IPS DF 19.7 (cell line): ENCODE results near the gene PAWR.

Source experiments
- DNase-seq: peaks from one replicate; pipeline ENCODE4 v3.0.0-alpha.2; 2013; ENCODE audit warnings: low read depth, low spot score

Gene PAWR, protein sequence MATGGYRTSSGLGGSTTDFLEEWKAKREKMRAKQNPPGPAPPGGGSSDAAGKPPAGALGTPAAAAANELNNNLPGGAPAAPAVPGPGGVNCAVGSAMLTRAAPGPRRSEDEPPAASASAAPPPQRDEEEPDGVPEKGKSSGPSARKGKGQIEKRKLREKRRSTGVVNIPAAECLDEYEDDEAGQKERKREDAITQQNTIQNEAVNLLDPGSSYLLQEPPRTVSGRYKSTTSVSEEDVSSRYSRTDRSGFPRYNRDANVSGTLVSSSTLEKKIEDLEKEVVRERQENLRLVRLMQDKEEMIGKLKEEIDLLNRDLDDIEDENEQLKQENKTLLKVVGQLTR

GRCh38 chr12:79690638-79691510 is at the start of gene PAWR:
Gene PAWR, minus strand, starts transcription at chr12:79690964. Its CDS starts 720 bp downstream, at chr12:79690244.
- peak; percentile 40 for DNase-seq

DNA sequence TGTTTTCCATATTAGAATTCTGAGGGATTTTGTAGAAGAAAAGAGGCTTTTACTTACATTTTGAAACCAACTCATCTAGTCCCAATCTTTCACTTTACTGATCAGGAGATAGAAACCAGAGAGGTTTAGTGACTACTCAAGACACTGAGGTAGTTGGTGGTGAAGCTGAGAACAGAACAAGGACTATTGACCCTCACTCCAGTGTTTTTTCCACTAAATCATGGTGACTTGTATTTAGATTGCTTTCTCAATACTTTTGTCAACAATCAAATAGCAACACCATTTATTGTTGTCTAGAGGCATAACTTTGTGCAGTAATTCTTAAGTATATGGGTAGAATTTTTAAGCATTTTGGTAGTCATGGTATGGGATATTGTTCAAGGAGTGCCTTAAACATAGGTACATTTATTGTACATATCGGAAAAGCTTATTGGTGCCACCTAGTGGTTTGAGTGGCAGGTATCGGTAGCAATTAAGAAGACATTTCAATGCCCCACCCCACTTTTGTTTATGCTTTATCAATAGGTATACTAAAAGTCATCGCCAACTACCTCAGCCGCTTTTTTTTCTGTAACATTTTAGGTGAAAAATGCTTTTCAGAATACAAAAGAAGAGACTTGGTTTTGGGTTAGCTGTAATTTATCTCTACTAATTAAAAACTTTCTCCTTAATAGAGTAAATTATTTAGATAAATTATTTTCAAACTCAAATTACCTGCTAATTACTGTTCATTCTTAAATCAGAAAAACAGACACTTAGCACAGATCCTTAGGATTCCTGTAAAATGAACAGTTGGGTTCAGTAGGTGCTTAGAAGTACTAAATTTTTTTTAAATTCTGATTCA is 47.3 kb upstream of the PAWR start:
- DNase-seq, result no peak

DNA sequence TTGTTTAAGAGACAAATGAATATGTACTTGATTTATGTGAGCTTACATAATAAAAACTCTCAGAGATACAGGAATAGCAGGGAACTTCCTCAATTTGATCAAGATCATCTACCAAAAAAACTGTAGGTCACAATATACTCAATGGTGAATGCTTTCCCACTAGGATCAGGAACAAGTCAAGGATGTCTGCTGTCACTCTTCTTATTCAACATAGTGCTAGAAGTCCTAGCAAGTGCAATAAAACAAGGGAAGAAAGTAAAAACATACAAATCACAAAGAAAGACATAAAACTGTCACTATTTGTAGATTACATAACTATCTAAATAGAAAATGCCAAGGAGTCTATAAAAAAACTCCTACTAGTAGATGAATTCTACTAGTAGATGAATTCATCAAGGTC is 41.9 kb upstream of the PAWR start:
- DNase-seq, result no peak

DNA sequence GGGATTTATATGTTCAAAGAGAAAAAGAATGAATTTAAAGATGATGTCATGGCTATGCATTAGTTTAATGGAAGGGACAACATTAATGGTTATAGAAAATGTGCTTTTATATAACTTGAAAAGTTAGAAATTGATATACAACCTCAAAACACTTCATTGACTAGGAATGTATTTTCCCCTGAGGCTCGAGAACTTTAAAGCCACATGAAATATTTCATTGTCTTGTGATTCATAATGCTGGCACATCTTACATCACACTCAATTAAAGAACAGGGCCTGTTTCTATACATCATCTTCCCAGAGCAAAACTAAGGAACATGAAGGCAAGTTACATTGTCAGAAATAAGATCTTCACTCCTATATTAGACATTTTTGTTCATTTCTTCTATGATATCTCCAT is 35.2 kb upstream of the PAWR start:
- no peak for DNase-seq

DNA sequence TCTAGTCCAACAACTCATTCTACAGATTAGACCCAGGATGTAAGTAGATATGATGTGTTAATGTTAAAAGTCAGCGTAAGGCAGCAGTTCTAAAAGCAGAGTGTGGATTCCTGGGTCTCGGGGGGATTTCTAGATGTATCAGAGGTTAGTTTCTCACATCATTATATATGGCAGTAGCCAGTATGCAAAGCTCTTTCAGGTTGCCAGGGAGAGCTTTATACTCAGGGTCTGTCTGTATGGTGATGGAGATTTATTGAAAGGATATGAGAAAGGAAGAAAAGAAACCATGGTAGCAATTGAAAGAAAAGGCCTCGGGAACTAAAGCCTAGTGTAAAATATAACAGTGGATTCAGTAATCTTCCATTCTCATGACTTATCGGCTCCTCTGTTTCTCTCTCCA is 26.2 kb upstream of the PAWR start:
- no peak for DNase-seq

DNA sequence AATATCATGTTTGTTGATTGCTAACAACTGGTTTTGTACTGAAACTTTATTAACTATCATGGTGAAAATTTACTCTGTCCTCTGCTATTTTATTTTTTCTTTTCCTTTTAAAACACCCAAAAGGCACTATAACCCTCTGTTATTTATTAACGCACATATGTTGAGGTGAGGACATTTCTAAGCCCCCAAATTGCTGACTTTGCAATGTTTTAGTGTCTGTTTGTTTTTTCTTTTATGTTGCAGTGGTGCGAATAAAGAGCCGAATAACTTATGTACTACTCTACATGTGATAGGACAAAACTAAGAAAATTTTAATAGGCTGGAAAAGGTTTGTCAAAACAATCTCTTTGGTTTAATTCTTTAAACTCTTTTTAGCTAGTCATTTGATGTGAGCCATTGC is 24.5 kb upstream of the PAWR start:
- no peak for DNase-seq

DNA sequence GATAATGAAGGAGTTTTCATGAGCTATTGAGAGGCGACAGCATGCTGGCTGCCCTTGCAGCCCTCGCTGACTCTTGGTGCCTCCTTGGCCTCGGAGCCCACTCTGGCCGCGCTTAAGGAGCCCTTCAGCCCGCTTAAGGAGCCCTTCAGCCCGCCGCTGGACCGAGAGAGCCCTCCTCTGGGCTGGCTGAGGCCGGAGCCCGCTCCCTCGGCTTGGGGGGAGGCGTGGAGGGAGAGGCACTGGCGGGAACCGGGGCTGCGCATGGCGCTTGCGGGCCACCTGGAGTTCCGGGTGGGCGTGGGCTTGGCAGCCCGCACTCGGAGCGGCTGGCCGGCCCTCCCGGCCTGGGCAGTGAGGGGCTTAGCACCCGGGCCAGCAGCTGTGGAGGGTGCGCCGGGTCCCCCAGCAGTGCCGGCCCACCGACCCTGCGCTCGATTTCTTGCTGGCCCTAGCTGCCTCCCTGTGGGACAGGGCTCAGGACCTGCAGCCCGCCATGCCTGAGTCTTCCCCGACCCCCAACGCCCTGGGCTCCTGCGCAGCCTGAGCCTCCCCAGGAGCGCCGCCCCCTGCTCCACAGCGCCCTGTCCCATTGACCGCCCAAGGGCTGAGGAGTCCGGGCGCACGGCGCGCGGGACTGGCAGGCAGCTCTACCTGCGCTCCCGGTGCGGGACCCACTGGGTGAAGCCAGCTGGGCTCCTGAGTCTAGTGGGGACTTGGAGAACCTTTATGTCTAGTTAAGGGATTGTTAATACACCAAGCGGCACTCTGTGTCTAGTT is 20.1 kb upstream of the PAWR start:
- no peak for DNase-seq

DNA sequence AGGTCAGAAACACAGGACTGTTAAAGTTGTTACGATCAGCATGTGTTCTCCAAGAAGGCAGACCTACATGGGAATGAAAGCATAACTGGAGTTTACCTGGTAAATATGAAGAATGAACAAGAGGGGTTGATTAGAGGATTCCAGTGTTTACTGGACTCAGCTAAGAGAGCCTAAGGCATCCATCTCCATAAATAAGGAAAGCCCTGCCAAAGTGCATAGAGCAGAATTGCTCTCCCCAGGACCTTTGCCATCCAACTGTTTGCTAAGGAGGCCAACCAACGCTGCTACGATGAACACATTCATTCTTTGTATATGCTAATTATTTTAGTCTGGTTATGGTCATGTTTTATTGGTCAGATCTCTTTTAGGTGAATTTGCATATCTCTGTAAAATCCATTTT is 17.1 kb upstream of the PAWR start:
- no peak for DNase-seq

- DNase-seq, result no peak
Observed at GRCh38 chr12:79706676-79707075, 15.9 kb upstream of the PAWR start.

GRCh38 chr12:79706156-79706555 is 15.4 kb upstream of the PAWR start:
- DNase-seq, result no peak

DNA sequence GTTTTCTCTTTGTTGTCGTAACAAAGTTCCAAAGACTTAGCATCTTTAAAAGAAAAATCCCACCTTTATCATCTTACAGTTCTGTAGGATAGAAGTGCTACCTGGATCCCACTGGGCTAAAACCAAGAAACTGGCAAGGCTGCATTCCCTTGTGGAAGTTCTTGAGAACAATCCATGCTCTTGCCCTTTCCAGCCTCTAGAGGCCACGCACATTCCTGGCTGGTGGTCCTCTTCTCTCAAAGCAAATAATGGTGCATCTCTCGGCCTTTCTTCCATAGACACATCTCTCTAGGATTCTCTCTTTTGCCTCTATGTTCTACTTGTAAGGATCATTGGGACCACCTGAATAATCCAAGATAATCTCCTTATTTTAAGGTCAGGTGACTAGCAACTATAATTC is 8.2 kb upstream of the PAWR start:
- DNase-seq, result no peak

- no peak for DNase-seq
Observed at GRCh38 chr12:79696416-79696815, 5.7 kb upstream of the PAWR start.

DNA sequence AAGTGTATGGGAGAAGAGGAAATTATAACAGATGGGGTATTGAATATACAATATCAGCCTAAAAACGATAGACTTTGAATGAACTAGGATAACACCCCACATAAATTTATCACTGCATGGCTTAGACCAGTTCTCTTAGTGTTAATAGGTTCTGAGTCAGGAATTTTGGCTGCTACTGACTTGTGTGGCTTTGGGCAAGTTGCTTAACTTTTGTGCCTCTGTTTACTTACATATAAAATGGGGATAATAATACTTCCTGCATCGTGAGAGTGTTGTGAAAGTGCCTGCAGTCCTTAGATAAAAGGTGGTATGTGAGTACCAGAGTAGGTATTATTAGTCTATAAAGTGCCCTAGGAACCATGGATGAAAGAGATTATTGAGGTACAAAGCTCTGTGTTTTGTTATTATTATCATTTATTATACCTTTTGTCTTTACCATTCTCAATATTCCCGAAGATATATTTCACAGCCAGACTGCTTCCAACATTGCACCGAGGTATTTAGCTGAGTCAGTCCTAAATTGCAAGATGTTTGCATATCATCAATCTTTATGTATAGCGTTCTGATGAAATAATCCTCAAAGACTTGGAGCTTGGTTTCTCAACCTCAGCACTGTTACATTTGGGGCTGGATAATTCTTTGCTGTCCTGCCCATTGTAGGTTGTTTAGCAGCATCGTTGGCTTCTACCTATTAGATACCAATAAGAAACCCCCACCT is 2.3 kb upstream of the PAWR start:
- no peak for DNase-seq

DNA sequence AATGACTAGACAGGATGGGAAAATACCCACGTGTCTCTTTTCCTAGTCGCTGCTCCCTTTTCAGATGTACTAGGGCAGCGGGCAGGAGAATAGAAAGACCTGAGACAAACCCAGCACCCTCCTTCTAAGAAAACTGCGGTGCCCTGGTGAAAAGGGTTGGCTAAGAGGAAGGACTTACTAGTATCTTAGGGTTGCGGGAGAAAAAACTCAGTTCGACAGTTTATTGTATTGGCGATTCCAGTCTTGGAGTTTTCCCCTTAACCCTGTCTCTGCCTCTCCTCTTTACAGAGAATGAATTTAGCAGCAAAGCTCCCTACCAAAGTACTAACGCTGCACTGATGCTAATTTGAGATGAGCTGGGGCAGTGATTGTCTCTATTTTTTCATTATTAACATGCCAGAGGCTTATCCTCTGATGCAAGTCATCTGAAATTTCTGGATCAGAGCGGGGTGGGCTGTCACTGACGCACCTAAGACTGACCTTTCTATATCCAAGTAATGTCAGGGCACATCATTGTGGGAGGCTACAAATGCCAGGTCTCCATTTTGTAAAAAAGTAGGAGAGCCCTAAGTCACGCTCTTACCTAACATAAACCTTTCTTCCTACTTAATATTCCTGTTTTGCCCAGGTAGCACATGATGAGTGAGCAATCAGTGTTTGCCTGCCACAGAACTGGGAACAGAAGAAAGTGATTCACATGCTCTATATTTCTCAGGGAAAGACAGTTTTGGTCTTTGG is 916 bp upstream of the PAWR start:
- DNase-seq, result no peak

DNA sequence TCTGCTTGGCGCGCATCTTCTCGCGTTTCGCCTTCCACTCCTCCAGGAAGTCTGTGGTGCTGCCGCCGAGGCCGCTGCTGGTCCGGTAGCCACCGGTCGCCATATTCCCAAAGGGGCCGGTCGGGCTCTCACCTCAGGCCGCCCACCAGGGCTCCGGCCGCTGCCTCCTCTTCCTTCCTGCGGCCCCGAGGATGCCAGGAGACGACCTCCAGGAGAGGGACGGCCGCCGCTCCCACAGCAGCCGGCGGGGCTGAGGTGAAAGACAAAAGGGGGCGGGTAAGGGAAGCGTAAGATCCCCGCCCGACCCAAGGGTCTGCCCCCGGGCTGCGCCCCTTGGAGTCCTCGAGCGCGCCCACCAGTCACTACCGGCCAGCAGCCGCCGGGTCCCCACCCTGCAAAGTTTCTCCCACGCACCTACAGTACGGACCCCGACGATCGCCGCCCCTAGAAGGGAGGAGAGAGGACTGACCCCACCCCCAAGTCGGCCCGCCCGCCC is 574 bp downstream of the PAWR start:
- no peak for DNase-seq

DNA sequence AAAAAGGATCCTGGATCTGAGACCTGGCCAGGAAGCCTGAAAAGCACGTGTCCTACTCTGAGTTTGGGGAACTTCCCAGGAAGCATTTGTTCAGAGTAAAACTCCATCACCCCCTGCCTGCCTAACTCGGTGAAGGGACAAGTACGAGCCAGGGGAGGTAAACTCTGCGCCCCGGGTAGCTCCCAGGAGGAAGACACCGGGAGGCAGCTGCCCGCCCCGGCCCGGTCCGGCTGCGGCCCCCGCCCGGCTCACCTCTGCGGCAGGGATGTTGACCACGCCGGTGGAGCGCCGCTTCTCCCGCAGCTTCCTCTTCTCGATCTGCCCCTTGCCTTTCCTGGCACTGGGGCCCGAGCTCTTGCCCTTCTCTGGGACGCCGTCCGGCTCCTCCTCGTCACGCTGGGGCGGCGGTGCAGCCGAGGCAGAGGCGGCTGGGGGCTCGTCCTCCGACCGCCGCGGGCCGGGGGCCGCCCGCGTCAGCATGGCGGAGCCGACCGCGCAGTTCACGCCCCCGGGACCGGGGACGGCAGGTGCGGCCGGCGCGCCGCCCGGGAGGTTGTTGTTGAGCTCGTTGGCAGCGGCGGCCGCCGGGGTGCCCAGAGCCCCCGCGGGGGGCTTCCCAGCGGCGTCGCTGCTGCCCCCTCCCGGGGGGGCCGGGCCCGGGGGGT is 1.2 kb downstream of the PAWR start:
- DNase-seq, result no peak

DNA sequence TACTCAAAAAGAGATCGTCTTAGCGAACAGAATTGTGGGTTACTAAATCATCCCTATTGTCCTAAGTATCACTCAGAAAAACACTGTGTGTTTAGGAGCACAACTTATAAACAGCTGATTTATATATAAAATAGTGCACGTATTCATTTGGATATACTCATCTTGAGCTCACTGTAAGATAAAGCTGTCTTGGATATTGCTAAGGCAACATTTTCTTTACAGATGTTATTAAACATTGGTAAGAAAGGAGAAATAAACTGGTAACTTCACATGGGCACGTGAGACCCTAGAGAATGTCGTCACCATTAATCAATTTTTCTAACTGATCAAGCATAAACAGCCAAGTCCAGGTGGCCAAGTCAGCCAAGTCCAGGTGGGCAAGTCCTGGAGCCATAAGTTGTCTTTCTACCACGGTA is 1.7 kb downstream of the PAWR start:
- DNase-seq, result no peak

DNA sequence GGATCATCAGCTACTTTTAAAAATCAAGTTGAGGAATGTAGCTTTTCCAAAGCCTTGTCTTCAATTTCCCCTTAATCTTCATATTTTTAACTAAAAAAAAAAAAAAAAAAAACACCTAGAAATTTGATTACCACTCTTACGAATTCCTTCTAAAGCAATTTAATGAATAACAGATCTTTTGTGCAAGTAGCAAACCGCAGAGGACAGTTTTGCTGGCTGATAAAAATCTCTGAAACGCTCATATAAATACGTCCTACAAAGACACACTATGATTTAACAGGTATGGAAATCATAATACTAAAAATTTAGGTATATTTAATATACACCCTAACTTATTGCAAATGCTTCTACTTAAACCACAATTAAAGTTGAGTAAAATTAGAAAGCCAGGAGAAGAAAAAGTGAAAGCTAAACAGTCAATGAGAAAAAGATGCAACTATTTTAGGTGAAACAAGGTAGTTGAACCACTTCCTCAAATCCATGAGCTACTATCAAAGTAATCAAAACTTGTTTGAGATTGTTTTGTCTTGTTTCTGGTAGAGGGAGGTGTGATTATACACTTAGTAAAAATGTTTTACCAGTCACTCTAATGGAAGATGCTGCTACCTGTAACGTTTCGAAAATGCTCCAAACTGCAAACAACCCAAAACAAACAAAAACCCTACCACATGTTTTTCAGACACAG is 2.2 kb downstream of the PAWR start:
- no peak for DNase-seq
